Muscle of leg (tissue), 11 donors: ENCODE measurements around the gene LCMT2. TPM values are rescaled to one million over a fixed set of nuclear protein-coding genes. Genes with fewer than 3 reads are reported as not detected.

Experiments used
- DNase-seq: peaks from one replicate; pipeline ENCODE4 v3.0.0; 2013
- H3K27ac ChIP-seq: one replicate; pipeline ENCODE4 v1.5.1; 2013; ENCODE audit warnings: mild to moderate bottlenecking, low read length, control low read depth
- H3K27me3 ChIP-seq: one replicate; pipeline ENCODE4 v1.6.1; 2013; ENCODE audit warnings: low read length; ENCODE audit not compliant: control insufficient read depth, insufficient read depth
- H3K36me3 ChIP-seq: one replicate; pipeline ENCODE4 v1.6.1; 2013; ENCODE audit warnings: low read length; ENCODE audit not compliant: control insufficient read depth, insufficient read depth
- H3K4me1 ChIP-seq: one replicate; pipeline ENCODE4 v1.6.1; 2013; ENCODE audit warnings: low read length; ENCODE audit not compliant: control insufficient read depth, insufficient read depth
- H3K4me3 ChIP-seq: one replicate; pipeline ENCODE4 v1.5.1; 2013; ENCODE audit warnings: low read length, control low read depth
- H3K9me3 ChIP-seq: replicated peaks from 2 replicates; pipeline ENCODE4 v1.6.1; 2013; ENCODE audit warnings: low read depth, low read length; ENCODE audit not compliant: control insufficient read depth
- WGBS: methylation state at CpG from one replicate; pipeline ENCODE4 v1.1.5; 2013; ENCODE audit warnings: missing lambda C conversion rate; ENCODE audit not compliant: insufficient coverage; 5-methylcytosine and 5-hydroxymethylcytosine counted together
- polyA plus RNA-seq, 8 donors: library from polyadenylated mRNA; unstranded; fragments of 120-200 nt; gene quantifications; one replicate each; pipeline versions ENCODE4 v1.2.1 to v1.2.3, GENCODE V29; 2013; ENCODE audit warnings: inconsistent platforms in 1 of 8, low replicate concordance in 1 of 8; ENCODE audit not compliant: insufficient read length in 8 of 8, insufficient read depth in 1 of 8
- total RNA-seq: library from RNA; stranded (reverse); fragments of 120-200 nt; gene quantifications from one replicate; pipeline ENCODE4 v1.2.4, GENCODE V29; 2013

LCMT2 gene
- total and polyA plus RNA-seq, 9 donors = 5.8 to 9.0 (median 7.4) TPM

DNA sequence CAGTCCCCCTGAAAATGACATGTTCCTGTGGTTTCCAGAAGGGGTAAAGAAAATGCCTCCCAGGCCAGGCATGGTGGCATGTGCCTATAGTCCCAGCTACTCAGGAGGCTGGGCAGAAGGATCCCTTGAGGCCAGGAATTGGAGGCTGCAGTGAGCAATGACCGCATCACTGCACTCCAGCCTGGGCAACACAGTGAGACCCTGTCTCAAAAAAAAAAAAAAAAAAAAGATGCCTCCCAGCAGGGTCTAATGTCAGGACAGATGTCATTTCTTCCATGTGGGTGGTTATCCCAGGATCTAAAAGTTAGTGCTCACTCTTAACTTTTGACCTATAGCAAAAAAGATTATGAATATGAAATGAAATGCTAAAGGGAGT is 13.4 kb downstream of the LCMT2 start:
- H3K27me3 ChIP-seq = peaks cover 8% of the 10 kb centered on the region
- 100% methylated on average over 1 of the region's 1 CpG for WGBS
- no peaks in the 10 kb centered on the region for H3K36me3 ChIP-seq
- no peaks in the 10 kb centered on the region for H3K4me1 ChIP-seq
- H3K27ac ChIP-seq = no peak overlapping the region
- no peak for DNase-seq
- no peaks in the 10 kb centered on the region for H3K9me3 ChIP-seq
- no peak overlapping the region for H3K4me3 ChIP-seq

DNA sequence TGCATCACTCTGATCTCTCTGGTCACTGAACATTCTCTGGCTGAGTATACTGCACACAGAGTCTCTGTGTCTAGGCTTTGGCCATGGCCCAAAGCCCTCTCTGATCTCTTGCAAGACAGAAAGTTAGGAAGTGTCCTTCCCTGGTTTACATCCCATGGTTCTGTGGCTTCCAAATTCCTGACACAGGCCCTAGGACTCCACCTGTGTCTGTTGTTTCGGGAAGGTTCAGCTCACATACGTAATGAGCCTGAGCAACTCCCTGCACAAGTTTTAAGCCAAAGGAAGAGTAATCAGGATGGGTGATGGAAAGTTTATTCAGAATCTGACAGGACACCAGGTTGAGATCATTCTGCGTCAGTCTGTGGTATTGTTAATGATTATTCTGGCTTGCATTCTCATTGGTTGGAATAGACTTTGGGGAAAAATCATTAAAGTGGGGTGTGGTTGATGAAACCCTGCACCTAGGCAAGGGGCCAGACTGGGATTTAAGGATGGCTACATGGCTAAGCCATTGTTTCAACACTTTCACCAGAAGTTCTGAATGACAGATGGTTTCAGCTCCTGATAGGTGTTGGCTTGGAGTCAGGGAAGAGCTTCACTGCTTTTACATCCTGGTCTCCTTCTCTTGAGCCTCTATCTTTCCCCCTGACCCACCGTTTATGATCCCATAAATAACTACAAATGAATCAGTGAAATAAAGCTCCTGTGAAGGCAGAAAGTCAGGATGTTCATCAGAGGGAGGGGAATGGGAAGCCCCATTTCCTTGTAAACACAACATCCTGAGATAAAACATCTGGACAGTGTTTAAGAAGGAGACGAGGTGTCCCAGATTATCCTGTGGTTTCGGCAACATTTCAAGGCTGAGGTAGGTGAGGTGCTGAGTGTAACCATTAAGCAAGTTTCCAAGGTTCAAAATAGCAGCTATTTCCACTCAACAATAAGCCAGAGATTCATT is 14.1 kb downstream of the LCMT2 start:
- H3K27ac ChIP-seq = peak overlapping the region; percentile 31
- H3K36me3 ChIP-seq = no peaks in the 10 kb centered on the region
- peak; percentile 47 for DNase-seq
- no peaks in the 10 kb centered on the region for H3K4me1 ChIP-seq
- WGBS = 65% methylated on average over 3 of the region's 6 CpGs
- H3K27me3 ChIP-seq = peaks cover 8% of the 10 kb centered on the region
- H3K4me3 ChIP-seq = no peak overlapping the region
- H3K9me3 ChIP-seq = no peaks in the 10 kb centered on the region

DNA sequence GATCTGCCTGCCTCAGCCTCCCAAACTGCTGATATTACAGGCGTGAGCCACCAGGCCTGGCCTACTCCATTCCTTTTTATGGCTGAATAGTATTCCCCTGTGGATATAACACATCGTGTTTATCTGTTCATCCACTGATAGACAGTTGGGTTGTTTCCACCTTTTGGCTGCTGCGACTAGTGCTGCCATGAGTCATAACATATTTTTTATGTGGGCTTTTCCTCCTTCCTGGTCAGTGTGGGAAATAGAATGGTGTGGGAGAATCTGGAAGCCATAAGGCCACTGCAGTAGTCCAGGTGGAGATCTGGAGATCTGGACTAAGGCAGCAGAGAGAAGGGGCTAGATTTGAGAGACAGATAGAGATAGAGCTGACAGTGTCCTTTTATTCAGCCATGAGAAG is 16.2 kb downstream of the LCMT2 start:
- Histone ChIP-seq H3K27me3 (peaks cover 14% of the 10 kb centered on the region), H3K4me1 (no peaks in the 10 kb centered on the region), H3K9me3 (no peaks in the 10 kb centered on the region), H3K36me3 (no peaks in the 10 kb centered on the region), H3K4me3 (no peak overlapping the region), H3K27ac (no peak overlapping the region)
- no peak for DNase-seq
- WGBS = 100% methylated on average over 1 of the region's 3 CpGs

DNA sequence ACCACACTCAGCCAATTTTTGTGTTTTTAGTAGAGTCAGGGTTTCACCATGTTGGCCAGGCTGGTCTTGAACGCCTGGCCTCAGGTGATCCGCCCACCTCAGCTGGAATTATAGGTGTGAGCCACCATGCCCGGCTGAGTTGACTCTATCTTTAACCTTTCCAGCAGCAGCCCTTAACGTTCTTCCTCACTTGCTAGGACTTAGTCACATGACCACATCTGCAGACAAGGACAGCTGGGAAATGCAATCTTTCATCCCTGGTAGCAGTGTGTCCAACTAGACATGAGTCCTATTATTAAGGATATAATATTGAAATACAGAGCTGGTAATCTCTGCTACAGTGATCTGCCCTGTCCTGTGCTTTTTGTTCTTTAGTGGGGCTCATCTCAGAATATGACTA is 18.0 kb downstream of the LCMT2 start:
- 67% methylated on average over 1 of the region's 4 CpGs for WGBS
- Histone ChIP-seq H3K27me3 (peaks cover 18% of the 10 kb centered on the region), H3K36me3 (no peaks in the 10 kb centered on the region)

DNA sequence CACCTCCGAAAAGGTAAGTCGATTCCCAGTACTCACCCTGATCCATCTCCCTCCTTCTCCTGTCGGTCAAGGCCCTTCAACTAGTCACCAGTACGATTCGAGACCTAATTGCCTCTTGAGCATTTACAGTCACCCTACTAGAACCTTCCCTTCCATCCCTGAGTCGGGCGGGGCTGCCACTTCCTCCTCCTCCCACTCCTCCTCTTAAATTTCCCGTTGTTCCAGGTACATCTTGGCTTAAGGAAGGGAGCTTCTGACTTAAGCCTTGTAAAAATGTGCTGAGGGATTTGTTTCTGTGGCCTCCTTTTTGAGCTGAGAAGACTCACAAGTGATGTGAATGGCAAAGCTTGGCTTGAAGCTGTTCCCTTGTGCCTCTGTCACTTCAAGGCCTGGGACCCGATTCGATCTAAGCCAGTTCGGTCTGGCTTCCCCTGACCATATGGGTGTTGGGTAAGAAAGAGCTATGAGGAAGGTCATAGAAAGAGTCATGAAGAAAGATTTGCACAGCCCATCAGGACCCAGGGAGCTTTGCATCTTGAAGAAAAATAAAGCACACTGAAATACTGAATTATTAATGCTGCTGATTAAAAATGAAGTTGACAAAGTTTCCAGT is 28.1 kb downstream of the LCMT2 start, which contains the start of gene TGM7:
TSS of gene TGM7 (minus strand) at position 51 of the 613 bp plus-strand sequence.
- Histone ChIP-seq H3K27ac (no peak within 1 kb of the TSS), H3K4me3 (no peak within 1 kb of the TSS), H3K27me3 (peaks cover 12% of the 10 kb centered on the region), H3K4me1 (no peaks in the 10 kb centered on the region), H3K36me3 (no peaks in the 10 kb centered on the region), H3K9me3 (no peaks in the 10 kb centered on the region)
- DNase-seq = no peak
- 77% methylated on average over 8 of the region's 11 CpGs for WGBS

More for the DNA sequence above, 18.0 kb downstream of the LCMT2 start:
- DNase-seq = no peak
- H3K9me3 ChIP-seq = no peaks in the 10 kb centered on the region
- H3K4me1 ChIP-seq = no peaks in the 10 kb centered on the region
- H3K27ac ChIP-seq = no peak overlapping the region
- no peak overlapping the region for H3K4me3 ChIP-seq

DNA sequence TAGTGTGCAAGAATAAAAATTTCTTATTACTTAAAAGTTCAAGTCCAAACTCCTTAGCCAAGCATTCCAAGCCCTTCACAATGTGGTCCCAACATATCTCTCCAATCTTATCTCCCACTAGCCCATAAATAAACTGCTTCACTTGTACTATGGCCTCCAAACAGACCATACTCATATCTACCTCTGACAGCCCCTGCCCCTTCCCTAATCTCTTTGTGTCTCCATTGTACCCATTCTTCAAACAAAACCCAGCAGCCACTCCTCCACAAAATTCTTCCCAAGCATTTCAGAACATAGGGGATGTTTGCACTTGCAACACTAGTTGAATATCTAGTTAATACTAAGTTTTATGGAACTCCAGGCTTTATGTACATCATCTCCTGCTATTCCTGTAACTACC is 30.5 kb downstream of the LCMT2 start:
- Histone ChIP-seq H3K4me3 (no peak overlapping the region), H3K27ac (no peak overlapping the region), H3K4me1 (no peaks in the 10 kb centered on the region), H3K27me3 (peaks cover 5% of the 10 kb centered on the region), H3K36me3 (no peaks in the 10 kb centered on the region), H3K9me3 (no peaks in the 10 kb centered on the region)
- no peak for DNase-seq

DNA sequence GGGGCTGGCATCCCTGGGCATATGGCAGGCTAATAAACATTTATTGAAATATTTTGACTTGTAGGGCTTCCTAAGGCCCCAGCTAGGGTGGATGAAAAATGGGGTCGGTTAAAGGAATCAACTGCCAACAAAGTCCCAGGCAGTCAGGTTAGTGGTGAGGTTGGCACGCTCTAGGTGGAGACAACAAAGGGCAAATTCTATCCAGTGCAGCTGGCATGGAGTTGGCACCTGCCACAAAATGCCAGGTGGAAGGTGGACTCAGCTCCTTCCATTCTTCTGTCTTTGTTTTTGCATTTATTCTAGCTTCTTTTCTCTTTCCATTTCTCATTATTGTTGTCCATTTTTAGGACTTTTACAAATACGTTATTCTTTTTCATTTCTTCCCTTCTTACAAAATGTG is 31.0 kb downstream of the LCMT2 start:
- peaks cover 7% of the 10 kb centered on the region for H3K27me3 ChIP-seq

DNA sequence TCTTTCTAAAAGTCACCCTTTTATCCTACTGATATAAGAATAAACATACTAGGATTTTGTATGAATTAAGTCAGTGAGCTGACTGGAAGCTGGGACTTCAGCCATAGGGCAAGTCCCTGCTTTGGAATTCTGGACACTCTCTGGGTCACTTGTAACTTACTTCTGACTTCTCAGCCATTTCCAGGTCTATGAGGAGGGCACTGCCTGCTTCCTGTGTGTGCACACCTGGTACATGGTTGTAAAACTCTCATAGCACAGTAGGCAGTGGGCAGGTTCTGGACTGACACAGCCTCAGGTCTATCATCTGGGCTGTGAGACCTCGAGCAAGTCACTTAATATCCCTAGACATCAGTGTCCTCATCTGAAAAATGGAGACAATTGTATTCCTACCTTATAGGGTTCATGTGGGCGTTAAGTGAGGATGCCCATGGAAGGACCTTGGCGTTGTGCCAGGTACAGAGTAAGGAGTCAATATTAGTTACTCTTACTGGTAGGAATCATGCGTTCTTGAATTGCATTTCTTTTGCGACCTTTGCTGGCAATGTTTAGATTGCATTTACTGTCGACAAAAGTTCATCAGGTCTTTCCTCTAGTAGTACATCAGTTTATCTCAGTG is 36.2 kb downstream of the LCMT2 start:
- 76% methylated on average over 4 of the region's 6 CpGs for WGBS
- Histone ChIP-seq H3K36me3 (no peaks in the 10 kb centered on the region), H3K4me1 (no peaks in the 10 kb centered on the region), H3K4me3 (no peak overlapping the region), H3K27ac (no peak overlapping the region), H3K9me3 (no peaks in the 10 kb centered on the region), H3K27me3 (peaks cover 28% of the 10 kb centered on the region)
- no peak for DNase-seq

More for the DNA sequence above, 31.0 kb downstream of the LCMT2 start:
- no peak overlapping the region for H3K27ac ChIP-seq
- no peak overlapping the region for H3K4me3 ChIP-seq
- H3K4me1 ChIP-seq = no peaks in the 10 kb centered on the region
- H3K9me3 ChIP-seq = no peaks in the 10 kb centered on the region
- DNase-seq = no peak
- H3K36me3 ChIP-seq = no peaks in the 10 kb centered on the region
- 90% methylated on average over 1 of the region's 3 CpGs for WGBS

DNA sequence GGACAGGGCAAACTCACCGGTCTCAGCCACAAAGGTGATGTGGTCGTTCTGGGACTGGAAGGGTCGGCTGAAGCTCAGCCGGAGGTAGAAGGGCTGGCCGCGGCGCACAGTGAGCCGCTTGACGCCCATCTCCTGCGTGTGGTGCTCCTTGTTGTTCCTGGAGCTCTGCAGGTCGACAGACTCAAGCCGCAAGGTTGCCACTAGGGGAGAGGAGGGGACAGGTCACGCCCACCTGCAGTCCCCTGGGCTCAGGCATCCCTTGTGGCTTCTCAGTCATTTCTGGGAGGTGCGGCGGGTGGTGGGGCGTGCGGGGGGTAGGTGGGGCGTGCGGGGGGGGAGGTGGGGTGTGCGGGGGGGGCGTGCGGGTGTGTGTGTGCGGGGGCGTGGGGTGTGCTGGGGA is 36.9 kb downstream of the LCMT2 start:
- no peaks in the 10 kb centered on the region for H3K36me3 ChIP-seq
- no peaks in the 10 kb centered on the region for H3K4me1 ChIP-seq
- DNase-seq = no peak
- no peak overlapping the region for H3K27ac ChIP-seq
- no peak overlapping the region for H3K4me3 ChIP-seq
- 3% methylated on average over 12 of the region's 24 CpGs for WGBS
- H3K27me3 ChIP-seq = peaks cover 28% of the 10 kb centered on the region
- H3K9me3 ChIP-seq = no peaks in the 10 kb centered on the region

DNA sequence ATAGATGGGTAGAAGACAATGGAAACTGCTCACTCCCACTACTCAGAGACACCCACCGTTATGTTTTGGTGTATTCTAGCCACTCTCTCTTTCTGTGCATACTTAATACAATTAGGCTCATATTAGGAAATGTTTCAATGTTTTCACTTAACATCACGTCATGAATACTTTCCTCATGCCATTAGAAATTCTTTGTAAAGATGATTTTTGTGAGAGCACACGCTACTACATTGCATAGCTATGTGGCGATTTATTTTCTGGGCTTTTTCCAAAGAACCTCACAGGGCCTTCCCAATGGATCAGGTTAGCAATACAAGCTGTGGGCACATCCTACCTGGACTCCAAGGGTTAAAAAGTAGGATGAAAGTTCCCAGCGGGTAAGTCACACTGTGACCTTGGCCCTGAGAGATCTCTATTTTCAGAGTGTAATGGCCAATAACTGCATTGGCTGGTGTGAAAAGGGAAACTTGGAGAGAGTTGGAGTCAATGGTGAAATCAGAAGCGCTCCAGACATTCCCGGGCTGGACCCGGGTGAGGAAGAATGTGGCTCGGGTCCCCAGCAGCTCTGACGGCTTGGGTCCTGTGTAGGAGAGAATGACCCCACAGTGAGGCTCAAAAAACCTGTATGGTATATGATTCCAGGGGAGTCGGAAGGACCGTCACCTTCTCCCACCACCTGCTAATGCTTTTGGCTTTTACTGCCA is 37.8 kb downstream of the LCMT2 start:
- 26% methylated on average over 6 of the region's 12 CpGs for WGBS
- Histone ChIP-seq H3K4me3 (no peak overlapping the region), H3K27ac (no peak overlapping the region), H3K27me3 (peaks cover 24% of the 10 kb centered on the region), H3K4me1 (no peaks in the 10 kb centered on the region), H3K36me3 (no peaks in the 10 kb centered on the region), H3K9me3 (no peaks in the 10 kb centered on the region)
- peak; percentile 42 for DNase-seq
